Stomach (tissue), 4 donors: Measurements from ENCODE around the gene RNF11.

Experiments used
- CTCF ChIP-seq, 7 experiments: fragments of 450-650 bp in 4 of 7; fragments of 200-600 bp in 3 of 7; sonication (generic) in 3 of 7; IDR thresholded peaks; one replicate each; pipeline ENCODE4 v1.5.1; 2016 to 2019; ENCODE audit warnings: antibody characterized with exemption in 7 of 7, control low read depth in 2 of 7, mild to moderate bottlenecking in 1 of 7
- POLR2AphosphoS5 ChIP-seq, 3 donors: sonication (generic); formaldehyde crosslinking; IDR thresholded peaks; one replicate each; pipeline ENCODE4 v1.6.1; 2016; ENCODE audit warnings: antibody characterized with exemption in 3 of 3

GRCh38 chr1:51224255-51224654, 11.8 kb upstream of the RNF11 start:
- TF ChIP-seq CTCF (IDR thresholded peaks at IDR 0.05) = no peak
- TF ChIP-seq POLR2AphosphoS5 (IDR thresholded peaks at IDR 0.05) = no peak
